Activated CD8-positive, alpha-beta memory T cell treated with anti-CD3 and anti-CD28 coated beads for 36 hours (primary cell): Measurements from ENCODE around the gene SAMD1. TPM values are rescaled to one million over a fixed set of nuclear protein-coding genes. Genes with fewer than 3 reads are reported as not detected.
"Not testable (repeated sequence)": the region's sequence is repeated elsewhere in the genome, so short reads cannot be mapped to it uniquely, and the experiment has no call there.

Experiments
- CTCF ChIA-PET: fragments of 350-600 bp; sonication (Branson Sonifier 250); formaldehyde crosslinking; loops from one replicate; lab custom pipeline; 2021; ENCODE audit warnings: antibody characterized with exemption; lab: Charles Lee
- POLR2A ChIA-PET: fragments of 350-600 bp; sonication (Branson Sonifier 250); formaldehyde crosslinking; loops from one replicate; lab custom pipeline; 2021; ENCODE audit warnings: antibody characterized with exemption; lab: Charles Lee
- total RNA-seq, 2 experiments: library from RNA; stranded (reverse); gene quantifications; one replicate each; pipeline ENCODE4 v1.2.3, GENCODE V29; 2021

The SAMD1 gene
- total RNA-seq, 2 experiments from 2014 or later, result 95.0 to 96.1 TPM

DNA sequence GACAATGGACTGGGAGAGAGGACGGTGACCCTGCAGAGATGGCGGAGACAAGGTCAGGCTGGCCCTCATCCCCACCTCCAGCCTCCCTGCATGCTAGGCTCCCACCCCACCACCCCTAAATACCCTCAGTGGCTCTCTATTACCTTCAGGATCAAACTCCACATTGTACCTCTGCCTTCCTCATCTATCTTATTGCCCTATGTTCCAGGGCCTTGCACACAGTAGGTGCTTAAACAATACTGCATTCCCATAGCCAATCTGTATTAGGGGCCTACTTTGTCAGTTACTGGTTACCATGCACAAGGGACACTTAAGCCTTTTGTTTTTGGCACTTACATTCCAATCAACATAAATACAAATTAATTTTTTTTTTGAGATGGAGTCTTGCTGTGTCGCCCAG, 35.2 kb downstream of the SAMD1 start:
- CTCF ChIA-PET, result interaction anchor here (1.3 kb wide), 1 partner anchor 16 kb away, joined by 5 read pairs; no protein-coding TSS in a partner anchor
- POLR2A ChIA-PET, result no interaction called here

GRCh38 chr19:14054721-14055120, 35.8 kb downstream of the SAMD1 start:
- ChIA-PET CTCF (interaction anchor here (0.8 to 1.3 kb wide), 2 partner anchors 11 to 16 kb away, joined by 4 to 5 read pairs; no protein-coding TSS in a partner anchor), POLR2A (no interaction called here)

DNA sequence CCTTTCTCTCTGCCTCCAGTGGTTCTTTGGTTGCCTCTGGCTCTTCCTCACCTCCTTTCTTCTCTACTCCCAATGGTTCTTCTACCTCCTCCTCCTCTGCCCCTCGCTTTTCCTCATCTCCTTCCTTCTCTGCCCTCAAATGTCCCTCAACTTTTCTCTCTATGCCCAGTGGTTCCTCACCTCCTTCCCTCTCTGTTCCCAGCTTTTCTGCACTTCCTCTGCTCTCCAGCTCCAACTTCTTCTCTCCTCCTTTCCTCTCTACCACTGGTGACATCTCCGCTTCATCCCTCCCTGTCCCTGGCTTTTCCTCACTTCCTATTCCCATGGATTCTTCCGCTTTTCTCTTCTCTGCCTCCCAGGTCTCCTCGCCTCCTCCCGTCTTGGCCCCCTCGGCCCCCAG, 36.5 kb downstream of the SAMD1 start:
- ChIA-PET CTCF (interaction anchor here (0.8 to 1.3 kb wide), 2 partner anchors 11 to 17 kb away, joined by 4 to 5 read pairs; no protein-coding TSS in a partner anchor), POLR2A (no interaction called here)

DNA sequence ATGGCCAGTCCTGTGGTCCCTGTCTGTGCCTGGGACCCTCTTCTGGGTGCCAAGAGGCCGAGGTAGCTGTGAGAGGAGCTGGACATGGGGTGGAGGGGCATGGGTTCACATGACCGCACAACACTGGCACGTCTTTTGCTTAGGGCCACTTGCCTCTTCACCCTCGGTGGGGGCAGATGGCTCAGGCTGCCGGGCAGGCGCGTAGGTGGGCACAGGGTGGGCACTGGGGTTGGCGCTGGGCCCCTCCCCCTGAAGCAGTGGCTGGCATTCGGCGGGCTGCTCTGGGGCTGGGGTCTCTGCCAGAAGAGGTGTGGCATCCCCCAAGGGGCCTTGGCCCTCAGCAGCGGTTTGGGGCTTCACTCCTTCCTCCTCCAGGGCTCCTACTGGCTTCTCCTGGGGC, 37.1 kb downstream of the SAMD1 start:
- CTCF ChIA-PET, result interaction anchor here (0.7 to 2.6 kb wide), 2 partner anchors 11 to 18 kb away, joined by 3 to 5 read pairs; no protein-coding TSS in a partner anchor
- POLR2A ChIA-PET, result interaction anchor here (0.5 to 0.6 kb wide), 2 partner anchors 25 to 1269 kb away, joined by 3 to 7 read pairs; no protein-coding TSS in a partner anchor

DNA sequence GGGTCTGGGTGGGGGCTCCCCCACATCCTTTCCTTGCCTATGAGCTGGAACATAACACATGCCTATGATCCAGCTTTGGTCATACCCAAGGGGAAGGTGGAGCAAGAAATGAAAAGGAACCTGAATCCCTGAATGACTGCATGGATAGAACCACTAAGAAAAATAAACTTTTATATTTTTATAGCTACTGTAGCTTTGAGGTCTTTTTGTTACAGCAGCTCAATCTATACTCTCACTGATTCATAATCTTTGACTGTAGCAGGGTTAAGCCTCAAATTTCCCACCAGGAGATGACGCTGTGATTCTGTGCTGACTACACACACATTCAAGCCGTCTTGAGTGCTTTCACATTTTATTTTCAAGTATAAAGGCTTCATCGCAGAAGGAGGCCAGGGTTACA, 37.5 kb downstream of the SAMD1 start:
- POLR2A ChIA-PET, result interaction anchor here (0.5 to 0.6 kb wide), 2 partner anchors 25 to 1269 kb away, joined by 3 to 7 read pairs; no protein-coding TSS in a partner anchor
- CTCF ChIA-PET, result interaction anchor here (0.6 to 2.6 kb wide), 4 partner anchors 10 to 106 kb away, joined by 3 to 5 read pairs (median 3); no protein-coding TSS in a partner anchor

GRCh38 chr19:14052470-14052869, 38.1 kb downstream of the SAMD1 start:
- ChIA-PET POLR2A (interaction anchor here (0.7 kb wide), 1 partner anchor 13 kb away, joined by 7 read pairs; no protein-coding TSS in a partner anchor), CTCF (interaction anchor here (0.6 to 2.6 kb wide), 3 partner anchors 10 to 106 kb away, joined by 3 to 5 read pairs (median 3); no protein-coding TSS in a partner anchor)

GRCh38 chr19:14051980-14052379, 38.6 kb downstream of the SAMD1 start:
- POLR2A ChIA-PET, result interaction anchor here (0.7 kb wide), 1 partner anchor 13 kb away, joined by 7 read pairs; no protein-coding TSS in a partner anchor
- CTCF ChIA-PET, result interaction anchor here (2.6 kb wide), 1 partner anchor 9 kb away, joined by 5 read pairs; no protein-coding TSS in a partner anchor

GRCh38 chr19:14050961-14051360, 39.6 kb downstream of the SAMD1 start:
- CTCF ChIA-PET, result interaction anchor here (1.2 to 2.6 kb wide), 2 partner anchors 8 to 170 kb away, joined by 3 to 5 read pairs; no protein-coding TSS in a partner anchor
- POLR2A ChIA-PET, result not testable (repeated sequence)

DNA sequence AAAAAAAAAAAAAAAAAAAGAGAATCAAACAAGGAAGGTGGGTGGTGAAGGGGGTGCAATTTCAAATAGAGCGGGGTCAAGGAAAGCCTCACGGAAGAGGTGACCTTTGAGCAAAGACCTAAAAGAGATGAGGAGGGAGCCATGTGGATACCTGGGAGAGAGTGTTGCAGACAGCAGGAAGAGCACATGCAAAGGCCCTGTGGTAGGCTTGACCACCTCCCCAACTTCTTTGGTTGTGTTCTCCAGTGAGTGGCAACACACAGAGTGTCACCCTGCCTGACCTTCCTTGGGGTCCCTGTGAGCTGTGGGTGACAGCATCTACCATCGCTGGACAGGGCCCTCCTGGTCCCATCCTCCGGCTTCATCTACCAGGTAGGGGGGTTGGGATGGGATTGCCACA, 40.0 kb downstream of the SAMD1 start:
- POLR2A ChIA-PET, result no interaction called here

DNA sequence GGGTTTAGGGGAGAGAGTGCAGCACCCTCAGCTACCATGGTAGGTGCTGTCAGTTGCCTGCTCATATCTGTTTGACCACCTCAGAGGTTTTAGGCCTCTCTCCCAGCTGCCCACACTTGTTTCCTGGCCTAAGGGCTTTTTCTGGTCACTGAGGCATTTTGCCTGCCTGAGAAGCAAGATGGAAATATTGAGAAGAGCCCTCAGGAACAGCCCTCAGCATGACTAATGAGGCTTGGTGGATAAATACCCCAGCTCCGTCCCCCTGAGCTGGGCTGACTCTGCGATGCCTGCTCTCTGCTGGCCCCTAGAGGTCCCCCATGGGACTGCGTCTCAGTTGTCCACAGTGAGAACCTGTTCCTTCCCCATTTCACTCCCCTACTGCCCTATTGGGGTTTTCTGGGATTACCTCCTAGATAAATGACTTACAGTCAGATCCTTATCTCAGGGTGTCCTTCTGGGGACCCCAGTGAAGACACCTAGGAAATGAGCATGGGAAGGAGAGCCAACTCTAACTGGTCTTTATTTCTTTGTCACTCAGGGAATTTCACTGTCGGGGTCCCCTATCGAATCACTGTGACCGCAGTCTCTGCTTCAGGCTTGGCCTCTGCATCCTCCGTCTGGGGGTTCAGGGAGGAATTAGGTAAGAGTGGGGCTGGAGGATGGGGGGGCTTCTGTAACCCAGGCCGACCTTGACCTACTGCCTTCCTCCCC, 42.0 kb downstream of the SAMD1 start:
- POLR2A ChIA-PET, result interaction anchor here (0.7 kb wide), 3 partner anchors 24 to 186 kb away, joined by 3 to 4 read pairs (median 3); no protein-coding TSS in a partner anchor
- CTCF ChIA-PET, result interaction anchor here (0.5 to 3.8 kb wide), 17 partner anchors 10 to 172 kb away, joined by 3 to 34 read pairs (median 3); partner anchors contain the start of gene MISP3

More for the DNA sequence above, 40.0 kb downstream of the SAMD1 start:
- CTCF ChIA-PET, result interaction anchor here (0.7 to 1.2 kb wide), 2 partner anchors 170 to 183 kb away, joined by 3 read pairs; no protein-coding TSS in a partner anchor

DNA sequence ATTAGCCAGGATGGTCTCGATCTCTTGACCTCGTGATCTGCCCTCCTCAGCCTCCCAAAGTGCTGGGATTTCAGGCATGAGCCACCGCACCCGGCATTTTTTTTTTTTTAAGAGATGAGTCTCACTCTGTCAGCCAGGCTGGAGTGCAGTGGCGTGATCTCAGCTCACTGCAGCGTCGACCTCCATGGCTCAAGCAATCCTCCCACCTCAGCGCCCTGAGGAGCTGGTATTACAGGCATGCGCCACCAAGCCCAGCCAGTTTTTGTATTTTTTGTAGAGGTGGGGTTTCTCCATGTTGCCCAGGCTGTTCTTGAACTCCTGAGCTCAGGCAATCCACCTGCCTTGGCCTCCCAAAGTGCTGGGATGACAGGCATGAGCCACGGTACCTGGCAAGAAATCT, 42.7 kb downstream of the SAMD1 start:
- POLR2A ChIA-PET, result not testable (repeated sequence)
- CTCF ChIA-PET, result interaction anchor here (0.5 to 3.8 kb wide), 12 partner anchors 9 to 172 kb away, joined by 3 to 34 read pairs (median 4); partner anchors contain the start of gene MISP3

- CTCF ChIA-PET, result interaction anchor here (0.6 to 3.1 kb wide), 11 partner anchors 9 to 931 kb away, joined by 3 to 17 read pairs (median 3); partner anchors contain the start of genes C19orf53 and IL27RA
- POLR2A ChIA-PET, result not testable (repeated sequence)
These were observed 47.6 kb downstream of the SAMD1 start for GRCh38 chr19:14042659-14043608.

DNA sequence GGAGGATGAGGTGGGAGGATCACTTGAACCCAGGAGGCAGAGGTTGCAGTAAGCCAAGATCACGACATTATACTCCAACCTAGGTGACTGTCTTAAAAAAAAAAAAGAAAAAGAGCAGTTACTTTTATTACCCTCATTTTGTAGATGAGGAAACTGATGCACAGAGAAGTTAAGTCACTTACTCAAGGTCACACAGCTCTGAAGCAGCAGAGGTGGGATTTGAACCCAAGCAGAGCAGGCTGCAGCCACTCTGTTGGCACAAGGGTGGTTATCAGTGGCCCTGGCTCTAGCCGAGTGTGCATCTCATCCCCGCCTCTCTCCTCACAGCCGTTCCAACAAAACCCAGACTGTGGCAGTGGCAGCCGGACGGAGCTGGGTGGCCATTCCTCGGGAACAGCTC, 51.4 kb downstream of the SAMD1 start:
- CTCF ChIA-PET, result interaction anchor here (0.8 to 1.9 kb wide), 3 partner anchors 9 to 32 kb away, joined by 3 to 4 read pairs (median 3); no protein-coding TSS in a partner anchor
- POLR2A ChIA-PET, result no interaction called here

Other genes with a start within 250 kb of the SAMD1 start
- 1 to 10 TPM in 1 of 2 experiments, under 1 TPM in 1; 0.92 to 2.1 TPM for gene NANOS3, start 213.6 kb downstream of the SAMD1 start, total RNA-seq
- 1 to 10 TPM; 6.9 TPM for gene BRME1, start 184.6 kb downstream of the SAMD1 start, total RNA-seq
- 10 to 100 TPM; 29.4 to 30.5 TPM for gene CC2D1A, start 184.6 kb downstream of the SAMD1 start, total RNA-seq
- under 1 TPM in 1 of 2 experiments, not detected in 1; 0.21 TPM for gene PODNL1, start 152.3 kb downstream of the SAMD1 start, total RNA-seq
- gene DCAF15, start 138.2 kb downstream of the SAMD1 start, total RNA-seq, result 10 to 100 TPM; 59.9 to 65.3 TPM
- 10 to 100 TPM; 11.8 to 12.5 TPM for gene RFX1, start 84.4 kb downstream of the SAMD1 start, total RNA-seq
- not detected for gene RLN3, start 62.6 kb downstream of the SAMD1 start, total RNA-seq
- gene IL27RA, start 59.0 kb downstream of the SAMD1 start, total RNA-seq, result 10 to 100 TPM; 60.1 to 61.1 TPM
- gene PALM3, start 28.7 kb downstream of the SAMD1 start, total RNA-seq, result not detected
- gene MISP3, start 18.0 kb downstream of the SAMD1 start, total RNA-seq, result 1 to 10 TPM; 1.0 to 1.1 TPM
- gene C19orf67, start 5.0 kb downstream of the SAMD1 start, total RNA-seq, result not detected
- gene PRKACA, start 27.0 kb upstream of the SAMD1 start, total RNA-seq, result 10 to 100 TPM; 70.5 to 74.1 TPM
- gene ASF1B, start 45.8 kb upstream of the SAMD1 start, total RNA-seq, result 10 to 100 TPM; 79.7 to 83.6 TPM
- gene ADGRL1, start 115.4 kb upstream of the SAMD1 start, total RNA-seq, result 1 to 10 TPM; 7.4 to 8.3 TPM